Measurements from ENCODE around the gene RNF10.

DNA sequence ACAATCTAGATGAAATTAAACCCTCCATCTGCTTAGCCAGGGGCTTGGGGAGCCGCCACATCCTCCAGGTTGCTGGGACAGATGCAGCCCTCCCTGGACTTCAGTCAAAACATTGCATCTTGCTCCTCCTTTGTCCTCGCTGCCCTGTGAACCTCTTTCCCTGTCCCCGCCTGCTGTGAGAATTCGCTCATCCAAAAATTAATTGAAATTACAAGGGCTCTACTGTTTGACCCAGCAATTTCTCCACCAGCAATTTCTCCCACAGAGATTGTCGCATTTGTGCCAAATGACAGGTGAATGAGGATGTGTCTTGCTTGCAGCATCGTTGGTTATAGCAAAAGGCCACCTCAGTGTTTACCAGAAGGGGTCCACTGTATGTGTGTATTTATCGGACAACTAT lies 52.0 kb downstream of the RNF10 start:
- TF ChIP-seq CTCF (IDR thresholded peaks at IDR 0.05; ENCODE audit: poor library complexity, severe bottlenecking), result no peak
- TF ChIP-seq SMC3 (conservative IDR thresholded peaks at IDR 0.05; ENCODE audit: poor library complexity), result no peak

Data from neural cell (in vitro differentiated cells).